RWPE1 (cell line): ENCODE data around the gene MSH3.

Experiments used
- CTCF ChIA-PET: fragments of 350-600 bp; sonication (Branson Sonifier 250); formaldehyde crosslinking; extraction: SDS; loops from one replicate; lab custom pipeline; 2021; lab: Yijun Ruan, JAX
- POLR2A ChIA-PET: fragments of 400-600 bp; formaldehyde crosslinking; extraction: SDS; loops from one replicate; lab custom pipeline; 2020; ENCODE audit warnings: antibody characterized with exemption; ENCODE audit not compliant: low non-redundant PET; lab: Yijun Ruan, JAX
- DNase-seq: peaks from one replicate; pipeline ENCODE4 v3.0.0; 2012; ENCODE audit warnings: low spot score
- H3K27ac ChIP-seq: fragments of 450-650 bp; 2 replicates; pipeline ENCODE4 v1.5.1; 2017
- TF ChIP-seq, protein P1 (sequence below): fragments of 450-650 bp; conservative IDR thresholded peaks from 2 replicates; pipeline ENCODE4 v1.5.1; 2017; ENCODE audit warnings: low read depth, mild to moderate bottlenecking

MSH3 gene

DNA sequence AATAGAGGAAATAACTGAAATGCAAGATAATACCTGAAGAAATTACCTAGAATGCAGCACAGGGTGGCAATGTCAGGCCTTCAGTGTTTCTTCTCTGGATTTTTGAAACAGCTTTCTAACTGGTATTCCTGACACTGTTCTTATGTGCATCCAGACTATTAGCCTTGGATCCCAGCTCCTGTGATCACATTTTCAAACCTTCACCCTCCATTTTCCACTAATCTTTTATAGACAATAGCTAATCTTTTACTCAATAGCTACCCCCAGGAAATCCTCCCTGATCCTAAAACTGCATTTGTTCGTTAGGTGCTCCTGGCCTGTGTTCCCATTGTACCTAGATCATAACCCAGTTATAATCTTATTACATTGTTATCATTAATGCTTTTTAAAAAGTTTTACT is 101.8 kb downstream of the MSH3 start:
- TF ChIP-seq, protein P1, sequence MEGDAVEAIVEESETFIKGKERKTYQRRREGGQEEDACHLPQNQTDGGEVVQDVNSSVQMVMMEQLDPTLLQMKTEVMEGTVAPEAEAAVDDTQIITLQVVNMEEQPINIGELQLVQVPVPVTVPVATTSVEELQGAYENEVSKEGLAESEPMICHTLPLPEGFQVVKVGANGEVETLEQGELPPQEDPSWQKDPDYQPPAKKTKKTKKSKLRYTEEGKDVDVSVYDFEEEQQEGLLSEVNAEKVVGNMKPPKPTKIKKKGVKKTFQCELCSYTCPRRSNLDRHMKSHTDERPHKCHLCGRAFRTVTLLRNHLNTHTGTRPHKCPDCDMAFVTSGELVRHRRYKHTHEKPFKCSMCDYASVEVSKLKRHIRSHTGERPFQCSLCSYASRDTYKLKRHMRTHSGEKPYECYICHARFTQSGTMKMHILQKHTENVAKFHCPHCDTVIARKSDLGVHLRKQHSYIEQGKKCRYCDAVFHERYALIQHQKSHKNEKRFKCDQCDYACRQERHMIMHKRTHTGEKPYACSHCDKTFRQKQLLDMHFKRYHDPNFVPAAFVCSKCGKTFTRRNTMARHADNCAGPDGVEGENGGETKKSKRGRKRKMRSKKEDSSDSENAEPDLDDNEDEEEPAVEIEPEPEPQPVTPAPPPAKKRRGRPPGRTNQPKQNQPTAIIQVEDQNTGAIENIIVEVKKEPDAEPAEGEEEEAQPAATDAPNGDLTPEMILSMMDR, result no peak
- CTCF ChIA-PET, result interaction anchor here (0.6 to 1.5 kb wide), 2 partner anchors 137 to 352 kb away, joined by 3 to 4 read pairs; no protein-coding TSS in a partner anchor
- DNase-seq, result no peak
- no peak overlapping the region for H3K27ac ChIP-seq
- POLR2A ChIA-PET, result no interaction called here

DNA sequence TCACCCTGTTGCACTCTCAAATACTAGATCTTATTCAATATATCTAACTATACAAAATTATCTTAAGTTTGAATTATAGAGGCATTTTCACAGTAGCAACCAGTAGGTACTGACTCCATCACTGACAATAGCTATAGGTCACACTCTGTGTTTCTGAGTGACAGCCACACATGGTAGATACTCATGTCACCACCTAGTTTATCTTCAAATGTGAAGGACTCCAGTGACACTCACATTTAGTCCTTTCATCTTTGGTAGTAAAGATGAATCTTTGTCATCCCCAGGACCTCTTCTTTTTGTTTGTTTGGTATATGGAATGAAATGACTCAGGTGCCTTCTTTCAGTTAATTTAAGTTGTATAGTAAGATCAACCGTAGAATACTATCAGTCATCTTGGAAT is 102.8 kb downstream of the MSH3 start:
- ChIA-PET CTCF (interaction anchor here (1.5 kb wide), 1 partner anchor 351 kb away, joined by 4 read pairs; no protein-coding TSS in a partner anchor), POLR2A (no interaction called here)
- no peak overlapping the region for H3K27ac ChIP-seq
- no peak for DNase-seq
- TF ChIP-seq, protein P1, result no peak

DNA sequence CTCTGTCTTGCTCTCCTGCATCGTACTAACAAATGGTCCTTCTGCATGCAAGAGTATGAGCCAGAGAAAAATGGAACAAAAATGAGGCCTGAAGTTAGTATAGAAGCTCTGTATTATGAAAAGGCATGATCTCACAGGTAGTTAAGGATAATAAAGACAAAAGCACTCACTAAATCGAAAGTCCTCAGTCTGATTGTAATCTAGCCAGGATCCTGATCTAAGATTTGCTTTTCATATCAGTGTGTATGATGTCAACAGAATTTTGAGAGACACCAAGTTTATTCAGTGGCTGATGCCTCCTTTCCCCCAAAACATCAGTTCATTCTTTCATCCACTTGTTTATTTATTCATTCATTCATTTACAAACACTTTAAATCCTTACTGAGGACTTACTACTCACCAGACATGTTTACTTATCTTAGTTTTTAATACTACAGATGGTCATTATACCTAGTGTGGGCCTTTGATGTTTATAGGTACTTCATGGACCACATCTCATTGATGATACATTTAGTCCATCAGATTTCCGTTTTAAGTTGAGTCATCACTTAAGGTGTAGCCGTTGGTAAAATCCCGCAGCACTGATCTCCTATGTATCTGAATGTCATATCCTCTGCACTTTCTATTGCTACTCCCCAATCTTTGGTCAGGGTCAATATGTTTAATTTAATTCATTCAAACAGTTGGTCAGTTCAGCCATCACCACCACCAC is 105.6 kb downstream of the MSH3 start:
- no peak overlapping the region for H3K27ac ChIP-seq
- TF ChIP-seq, protein P1, result no peak
- ChIA-PET POLR2A (interaction anchor here (0.6 kb wide), 1 partner anchor 808 kb away, joined by 3 read pairs; no protein-coding TSS in a partner anchor), CTCF (interaction anchor here (0.7 kb wide), 2 partner anchors 20 to 290 kb away, joined by 3 to 4 read pairs; no protein-coding TSS in a partner anchor)
- DNase-seq, result no peak

DNA sequence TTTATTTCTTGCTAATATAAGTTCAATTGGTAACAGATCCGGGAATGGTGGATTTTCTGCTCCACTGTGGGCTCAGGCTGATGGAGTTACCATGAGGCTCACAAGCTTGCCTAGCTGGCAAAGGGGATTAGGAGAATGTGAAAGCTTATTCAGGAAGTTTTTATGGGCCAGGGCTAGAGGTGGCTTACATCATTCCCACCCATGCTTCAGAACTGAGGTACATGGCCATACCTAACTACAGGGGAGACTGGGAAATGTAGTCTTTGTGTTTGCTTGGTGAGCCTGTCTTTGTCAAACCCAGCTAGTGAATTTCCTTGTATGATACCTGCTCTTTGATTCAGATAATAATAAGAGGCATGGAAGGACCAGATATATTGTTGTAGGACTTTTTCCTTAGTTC is 106.2 kb downstream of the MSH3 start:
- CTCF ChIA-PET, result interaction anchor here (0.7 kb wide), 1 partner anchor 21 kb away, joined by 4 read pairs; no protein-coding TSS in a partner anchor
- TF ChIP-seq, protein P1, result no peak
- DNase-seq, result no peak
- H3K27ac ChIP-seq, result no peak overlapping the region
- POLR2A ChIA-PET, result interaction anchor here (0.6 kb wide), 1 partner anchor 807 kb away, joined by 3 read pairs; no protein-coding TSS in a partner anchor

DNA sequence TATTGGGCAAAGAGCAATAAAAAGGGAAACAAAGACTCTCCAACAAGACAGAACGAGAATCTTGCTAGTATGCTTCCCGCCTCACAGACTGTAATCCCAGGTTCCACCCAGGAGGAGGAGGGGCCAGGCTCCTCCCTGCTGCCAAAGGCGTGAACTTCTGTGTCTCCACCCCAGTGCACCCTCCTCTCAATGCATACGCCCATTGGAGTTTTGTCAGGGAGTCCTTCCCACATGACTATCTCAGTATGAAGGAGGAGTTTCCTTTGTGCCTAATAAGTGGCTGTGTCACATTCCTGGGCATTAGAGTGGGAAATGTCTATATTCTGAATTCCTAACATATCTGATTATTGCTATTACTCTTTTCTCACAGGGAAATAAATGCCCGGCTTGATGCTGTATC is 106.7 kb downstream of the MSH3 start:
- no peak for DNase-seq
- TF ChIP-seq, protein P1, result no peak
- ChIA-PET POLR2A (no interaction called here), CTCF (interaction anchor here (0.7 kb wide), 1 partner anchor 47 kb away, joined by 3 read pairs; no protein-coding TSS in a partner anchor)
- no peak overlapping the region for H3K27ac ChIP-seq

DNA sequence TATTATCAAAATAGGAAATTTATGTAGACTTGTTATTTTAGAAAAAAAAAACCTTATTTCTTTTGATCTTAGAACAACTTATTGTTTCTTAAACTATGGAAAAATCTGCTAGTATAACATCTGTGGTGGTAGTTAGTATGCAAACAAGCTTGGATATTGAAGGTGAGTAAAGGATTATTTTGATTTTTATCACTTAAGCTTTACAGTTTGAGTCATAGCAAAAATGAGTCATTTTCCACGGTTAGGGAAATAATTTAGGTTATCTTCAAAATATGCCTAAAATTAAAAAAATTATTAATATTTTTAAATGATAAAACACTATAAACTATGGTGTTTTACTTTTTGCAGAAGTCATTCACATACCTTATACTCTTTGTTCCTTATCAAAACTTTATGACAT is 107.5 kb downstream of the MSH3 start:
- CTCF ChIA-PET, result interaction anchor here (0.7 kb wide), 1 partner anchor 46 kb away, joined by 3 read pairs; no protein-coding TSS in a partner anchor
- POLR2A ChIA-PET, result no interaction called here
- H3K27ac ChIP-seq, result no peak overlapping the region
- TF ChIP-seq, protein P1, result no peak
- DNase-seq, result no peak
